Measurements from ENCODE around the gene FGF12. TPM values are rescaled to one million over a fixed set of nuclear protein-coding genes. Genes with fewer than 3 reads are reported as not detected.

The FGF12 gene
- total and polyA plus RNA-seq, 2 of the 13 experiments (the other 11 are each of a cell fraction or from before 2014, with no cell fraction given) = 0.07 TPM; not detected in 1

GRCh38 chr3:192575879-192576506, 151.3 kb downstream of the FGF12 start:
- H3K4me2 ChIP-seq (ENCODE audit: low read depth, low read length) = no peak overlapping the region
- no peaks in the 10 kb centered on the region for H3K36me3 ChIP-seq (replicated peaks in 1 of 2; ENCODE audit: control insufficient read depth in 1 of 2, insufficient read depth in 2 of 2, low read length in 2 of 2)
- H3K4me3 ChIP-seq (replicated peaks in 1 of 3; ENCODE audit: insufficient read depth in 1 of 3, low read depth in 2 of 3, low read length in 3 of 3) = no peak overlapping the region
- no peak for DNase-seq (ENCODE audit: low spot score)
- no peak overlapping the region for H3K27ac ChIP-seq (ENCODE audit: extremely low read length, insufficient read depth, low read length)
- FAIRE-seq = no peak
- 1% methylated on average over 3 of the region's 3 CpGs for WGBS (ENCODE audit: low lambda C conversion rate)
- BruUV-seq (replicated peaks) = no TSS peak
- TF ChIP-seq CEBPB (IDR thresholded peaks at IDR 0.05; ENCODE audit: borderline replicate concordance, low read depth, low read length) (peak; percentile 42; the same call in 1 of the 2 replicates), CBX2 (IDR thresholded peaks at IDR 0.05; ENCODE audit: low read depth, low read length) (no peak), CBX2 (CRISPR knock-in tag; IDR thresholded peaks at IDR 0.05; ENCODE audit: low read depth) (no peak)
- no peak overlapping the region for H3K9ac ChIP-seq (ENCODE audit: insufficient read depth, low read depth, low read length)
- no peaks in the 10 kb centered on the region for H3K79me2 ChIP-seq (ENCODE audit: insufficient read depth, low read length)
- in situ Hi-C loops (cut with HindIII; ENCODE audit: extremely low pct_ligation_motif_present, low pct_unique_long_range_greater_than_20kb) = no loop called here
- no peak overlapping the region for H2AFZ ChIP-seq (ENCODE audit: low read length)
- H3K4me1 ChIP-seq (ENCODE audit: insufficient read depth, low read length) = no peaks in the 10 kb centered on the region
- ChIA-PET CTCF (ENCODE audit: low intra/inter-chr PET ratio, low total read pairs) (no interaction called here), POLR2A (no interaction called here)
- H3K9me3 ChIP-seq (ENCODE audit: low read length) = no peaks in the 10 kb centered on the region
- no peak for ATAC-seq
- 0 out of 5 replicates have a peak, but pooled peaks cover 0 to 4% of the 10 kb centered on the region in 2 experiments for H3K27me3 ChIP-seq (ENCODE audit: control insufficient read depth in 1 of 2, insufficient read depth in 2 of 2, low read length in 2 of 2)
- intact Hi-C loops (cut with micrococcal nuclease; ENCODE audit: unreplicated experiment) = no loop called here
- H4K20me1 ChIP-seq (ENCODE audit: insufficient read depth, low read length) = no peaks in the 10 kb centered on the region

GRCh38 chr3:192573240-192573639, 154.1 kb downstream of the FGF12 start:
- H3K27me3 ChIP-seq (ENCODE audit: control insufficient read depth in 1 of 2, insufficient read depth in 2 of 2, low read length in 2 of 2) = 0 out of 5 replicates have a peak, but pooled peaks cover 0 to 4% of the 10 kb centered on the region in 2 experiments
- H3K4me2 ChIP-seq (ENCODE audit: low read depth, low read length) = no peak overlapping the region
- no peak overlapping the region for H3K27ac ChIP-seq (ENCODE audit: extremely low read length, insufficient read depth, low read length)
- ATAC-seq (no peak), DNase-seq (ENCODE audit: low spot score) (no peak), FAIRE-seq (no peak)
- H3K36me3 ChIP-seq (replicated peaks in 1 of 2; ENCODE audit: control insufficient read depth in 1 of 2, insufficient read depth in 2 of 2, low read length in 2 of 2) = no peaks in the 10 kb centered on the region
- POLR2A ChIA-PET = no interaction called here
- H3K9me3 ChIP-seq (ENCODE audit: low read length) = no peaks in the 10 kb centered on the region
- H3K79me2 ChIP-seq (ENCODE audit: insufficient read depth, low read length) = no peaks in the 10 kb centered on the region
- BruUV-seq (replicated peaks) = no TSS peak
- intact Hi-C loops (cut with micrococcal nuclease; ENCODE audit: unreplicated experiment) = no loop called here
- H3K9ac ChIP-seq (ENCODE audit: insufficient read depth, low read depth, low read length) = no peak overlapping the region
- no peaks in the 10 kb centered on the region for H3K4me1 ChIP-seq (ENCODE audit: insufficient read depth, low read length)
- in situ Hi-C loops (cut with HindIII; ENCODE audit: extremely low pct_ligation_motif_present, low pct_unique_long_range_greater_than_20kb) = loop anchor here (25.0 kb wide), 1 partner anchor 989 kb away; the partner anchor contains the start of gene ATP13A4
- WGBS (ENCODE audit: low lambda C conversion rate) = 26% methylated on average over 2 of the region's 2 CpGs
- H3K4me3 ChIP-seq (replicated peaks in 1 of 3; ENCODE audit: insufficient read depth in 1 of 3, low read depth in 2 of 3, low read length in 3 of 3) = no peak overlapping the region
- H4K20me1 ChIP-seq (ENCODE audit: insufficient read depth, low read length) = no peaks in the 10 kb centered on the region
- CTCF ChIA-PET (ENCODE audit: low intra/inter-chr PET ratio, low total read pairs) = no interaction called here
- H2AFZ ChIP-seq (ENCODE audit: low read length) = no peak overlapping the region
- TF ChIP-seq AFF4 (CRISPR knock-in tag; IDR thresholded peaks at IDR 0.05) (no peak), ZNF652 (CRISPR knock-in tag; IDR thresholded peaks at IDR 0.05; ENCODE audit: borderline replicate concordance, low read depth) (no peak), ZMAT5 (CRISPR knock-in tag; IDR thresholded peaks at IDR 0.05; ENCODE audit: borderline replicate concordance, low read depth) (no peak), LBX2 (CRISPR knock-in tag; IDR thresholded peaks at IDR 0.05; ENCODE audit: borderline replicate concordance) (no peak), NR3C1 (CRISPR knock-in tag; IDR thresholded peaks at IDR 0.05) (no peak)

All from HepG2 (cell line).